Breast epithelium (tissue), 3 donors: ENCODE results near the gene KMT2E.

Experiments
- POLR2AphosphoS5 ChIP-seq, 3 donors: sonication (generic); formaldehyde crosslinking; IDR thresholded peaks; one replicate each; pipeline ENCODE4 v1.6.1; 2017; ENCODE audit warnings: antibody characterized with exemption in 3 of 3
- TF ChIP-seq, protein P1 (sequence below), 3 donors: fragments of 450-650 bp; IDR thresholded peaks; one replicate each; pipeline ENCODE4 v1.5.1; 2016 to 2017; ENCODE audit warnings: antibody characterized with exemption in 3 of 3, mild to moderate bottlenecking in 3 of 3, moderate library complexity in 3 of 3

DNA sequence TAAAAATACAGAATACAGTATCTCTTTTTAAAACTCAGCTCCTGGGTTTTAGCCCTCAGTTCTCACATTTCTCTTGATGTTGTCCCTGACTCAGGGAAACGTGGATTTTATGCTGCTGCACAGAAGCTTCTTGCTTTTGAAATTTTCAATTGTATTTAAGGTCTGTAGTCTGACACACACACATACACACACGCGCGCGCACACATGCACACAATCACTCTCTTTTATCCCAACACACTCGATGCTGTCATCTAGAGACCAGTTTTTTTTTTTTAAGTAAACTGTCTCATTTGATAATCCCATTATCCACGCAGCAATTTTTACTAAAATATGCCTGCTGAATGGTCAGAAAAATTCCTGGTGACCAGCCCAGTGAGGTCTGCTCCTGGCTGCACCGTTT is 108.6 kb downstream of the KMT2E start:
- TF ChIP-seq, protein P1, sequence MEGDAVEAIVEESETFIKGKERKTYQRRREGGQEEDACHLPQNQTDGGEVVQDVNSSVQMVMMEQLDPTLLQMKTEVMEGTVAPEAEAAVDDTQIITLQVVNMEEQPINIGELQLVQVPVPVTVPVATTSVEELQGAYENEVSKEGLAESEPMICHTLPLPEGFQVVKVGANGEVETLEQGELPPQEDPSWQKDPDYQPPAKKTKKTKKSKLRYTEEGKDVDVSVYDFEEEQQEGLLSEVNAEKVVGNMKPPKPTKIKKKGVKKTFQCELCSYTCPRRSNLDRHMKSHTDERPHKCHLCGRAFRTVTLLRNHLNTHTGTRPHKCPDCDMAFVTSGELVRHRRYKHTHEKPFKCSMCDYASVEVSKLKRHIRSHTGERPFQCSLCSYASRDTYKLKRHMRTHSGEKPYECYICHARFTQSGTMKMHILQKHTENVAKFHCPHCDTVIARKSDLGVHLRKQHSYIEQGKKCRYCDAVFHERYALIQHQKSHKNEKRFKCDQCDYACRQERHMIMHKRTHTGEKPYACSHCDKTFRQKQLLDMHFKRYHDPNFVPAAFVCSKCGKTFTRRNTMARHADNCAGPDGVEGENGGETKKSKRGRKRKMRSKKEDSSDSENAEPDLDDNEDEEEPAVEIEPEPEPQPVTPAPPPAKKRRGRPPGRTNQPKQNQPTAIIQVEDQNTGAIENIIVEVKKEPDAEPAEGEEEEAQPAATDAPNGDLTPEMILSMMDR (IDR thresholded peaks at IDR 0.05) = no peak
- no peak for TF ChIP-seq POLR2AphosphoS5 (IDR thresholded peaks at IDR 0.05)
